Germinal center (tissue), 1 donor: Measurements from ENCODE around the gene DNHD1.

Experiments
- DNase-seq: peaks from one replicate; pipeline ENCODE4 v3.0.0; 2012; ENCODE audit warnings: mixed read lengths, low spot score

The DNHD1 gene

DNA sequence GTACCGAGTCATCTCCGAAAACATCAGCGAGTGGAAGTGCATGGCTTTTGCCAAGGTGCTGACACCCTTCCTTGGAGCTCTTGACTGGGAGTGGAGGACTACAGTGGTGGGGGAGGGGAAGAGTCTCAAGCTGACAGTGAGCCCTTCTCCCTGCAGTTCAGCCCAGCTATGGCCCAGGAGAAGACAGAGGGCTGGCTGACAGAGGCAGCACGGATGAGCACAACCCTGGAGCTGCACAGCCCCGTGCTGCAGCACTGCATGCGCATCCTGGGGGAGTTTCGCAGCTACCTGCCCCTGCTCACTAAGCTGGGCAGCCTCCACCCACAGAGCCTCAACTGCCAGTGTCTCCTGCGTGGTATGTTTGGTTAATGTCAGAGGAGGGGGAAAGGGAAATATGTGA is 41.4 kb downstream of the DNHD1 start:
- no peak for DNase-seq

DNA sequence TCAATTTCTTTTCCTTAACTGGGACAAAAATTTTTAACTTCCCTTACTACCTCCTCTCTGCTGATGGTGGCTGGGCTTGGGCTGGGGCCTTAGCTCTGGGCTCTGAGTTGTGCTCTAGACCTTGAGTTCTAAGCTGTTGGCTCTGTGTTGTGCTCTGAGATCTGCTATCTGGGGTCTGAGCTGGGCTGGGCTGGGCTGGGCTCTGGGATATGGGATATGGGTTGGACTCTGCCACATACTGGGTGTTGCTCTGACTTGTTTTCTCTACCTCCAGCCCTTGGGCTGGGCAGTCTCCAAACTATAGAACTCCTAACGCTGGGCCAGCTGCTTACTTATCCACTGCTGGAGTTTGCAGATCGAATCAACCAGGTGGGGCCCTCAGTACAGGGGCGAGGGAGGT is 41.9 kb downstream of the DNHD1 start:
- DNase-seq, result no peak

DNA sequence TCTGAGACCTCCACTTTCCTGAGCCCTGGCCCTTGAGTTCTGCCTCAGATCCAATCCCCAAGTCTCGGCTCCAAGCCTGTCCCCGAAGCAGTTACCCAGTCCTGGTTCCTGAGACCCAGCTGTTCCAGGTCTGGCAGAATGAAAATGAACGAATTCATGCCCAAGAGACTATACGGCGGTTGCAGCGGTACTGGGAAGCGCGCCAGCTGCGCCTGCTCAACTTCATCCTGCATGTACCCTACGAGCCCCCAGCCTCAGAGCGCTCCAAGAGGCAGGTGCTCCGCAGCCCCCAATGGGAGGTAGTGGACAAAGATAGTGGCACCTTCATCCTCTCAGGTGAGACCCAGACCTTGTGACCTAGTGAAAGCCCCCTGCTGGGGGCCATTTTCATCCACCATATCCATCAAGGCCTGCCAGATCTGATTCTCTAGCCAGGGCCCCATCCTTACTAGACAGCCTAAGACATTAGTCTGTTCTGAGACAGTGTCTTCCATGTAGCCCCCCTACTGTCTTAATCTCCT is 42.7 kb downstream of the DNHD1 start:
- no peak for DNase-seq

DNA sequence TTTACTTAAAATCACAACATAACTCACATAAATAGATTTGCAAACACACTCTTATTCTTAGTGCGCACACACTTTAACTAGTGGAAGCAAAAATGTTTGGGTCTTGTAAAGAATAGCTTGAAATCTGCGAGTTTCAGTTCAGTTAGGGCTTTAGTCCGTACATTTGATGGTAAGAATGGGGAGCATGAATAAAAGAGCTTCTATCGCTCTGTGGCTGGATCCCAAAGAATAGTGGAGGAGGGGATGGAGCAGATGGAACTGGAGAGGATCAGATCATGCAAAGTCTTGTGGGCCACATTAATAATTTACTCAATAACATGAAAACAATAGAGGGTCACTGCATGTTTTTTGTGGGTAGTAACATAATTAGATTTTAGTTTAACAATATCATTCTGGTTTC is 44.3 kb downstream of the DNHD1 start:
- DNase-seq, result no peak

DNA sequence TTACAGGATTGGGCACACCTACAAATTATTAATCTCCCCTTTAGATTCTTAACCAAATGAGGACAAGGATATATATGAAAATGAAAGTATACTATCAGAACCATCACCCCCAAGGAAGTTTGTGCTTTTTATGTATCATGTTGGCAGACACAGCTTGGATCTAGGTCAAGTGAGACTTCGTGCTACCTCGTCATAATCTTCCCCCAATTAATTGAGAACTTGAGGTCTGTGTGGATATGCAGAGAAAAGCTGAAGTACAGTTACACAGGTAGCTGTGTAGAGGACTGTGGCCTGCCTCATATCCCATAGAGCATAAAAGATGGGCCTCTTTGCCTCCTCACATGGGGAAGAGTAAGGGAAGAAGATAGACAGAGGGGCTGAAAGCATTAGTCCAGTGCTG is 45.6 kb downstream of the DNHD1 start:
- DNase-seq, result no peak

DNA sequence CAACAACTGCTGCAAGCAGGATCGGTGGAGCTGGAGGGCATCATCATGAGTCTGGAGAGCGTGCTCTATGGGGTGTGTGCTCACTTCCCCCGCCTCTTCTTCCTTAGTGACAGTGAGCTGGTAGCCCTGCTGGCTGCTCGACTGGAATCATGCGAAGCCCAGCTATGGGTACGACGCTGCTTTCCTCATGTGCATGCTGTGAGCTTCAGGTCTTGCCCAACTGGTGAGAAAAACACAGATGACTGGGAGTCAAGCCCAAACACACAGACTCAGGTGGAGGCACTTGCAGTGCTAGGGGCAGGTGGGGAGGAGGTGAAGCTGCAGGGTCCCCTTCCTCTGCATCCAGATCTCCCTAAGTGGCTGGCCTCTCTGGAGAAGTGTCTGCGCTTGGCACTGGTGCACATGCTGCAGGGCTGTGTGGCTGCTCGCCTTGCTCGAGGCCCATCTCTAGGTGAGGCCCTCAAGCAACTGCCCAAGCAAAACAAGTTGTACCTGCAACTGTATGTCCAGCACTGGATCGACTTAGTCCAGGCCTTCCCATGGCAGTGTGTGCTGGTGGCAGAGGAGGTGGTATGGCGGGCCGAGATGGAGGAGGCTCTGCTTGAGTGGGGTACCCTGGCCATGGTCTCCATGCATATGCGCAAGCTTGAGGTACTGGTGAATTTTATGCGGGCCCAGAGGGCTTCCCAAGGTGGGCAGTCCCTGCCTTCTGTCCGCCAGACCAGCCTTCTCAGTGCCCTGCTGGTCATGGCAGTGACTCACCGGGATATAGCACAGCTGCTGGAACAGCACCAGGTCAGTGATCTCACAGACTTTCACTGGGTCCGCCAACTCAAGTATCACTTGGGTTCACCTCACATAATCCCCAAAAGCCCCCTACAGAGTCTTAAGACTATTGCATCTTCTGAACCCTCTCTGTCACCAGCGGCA is 48.1 kb downstream of the DNHD1 start:
- no peak for DNase-seq

DNA sequence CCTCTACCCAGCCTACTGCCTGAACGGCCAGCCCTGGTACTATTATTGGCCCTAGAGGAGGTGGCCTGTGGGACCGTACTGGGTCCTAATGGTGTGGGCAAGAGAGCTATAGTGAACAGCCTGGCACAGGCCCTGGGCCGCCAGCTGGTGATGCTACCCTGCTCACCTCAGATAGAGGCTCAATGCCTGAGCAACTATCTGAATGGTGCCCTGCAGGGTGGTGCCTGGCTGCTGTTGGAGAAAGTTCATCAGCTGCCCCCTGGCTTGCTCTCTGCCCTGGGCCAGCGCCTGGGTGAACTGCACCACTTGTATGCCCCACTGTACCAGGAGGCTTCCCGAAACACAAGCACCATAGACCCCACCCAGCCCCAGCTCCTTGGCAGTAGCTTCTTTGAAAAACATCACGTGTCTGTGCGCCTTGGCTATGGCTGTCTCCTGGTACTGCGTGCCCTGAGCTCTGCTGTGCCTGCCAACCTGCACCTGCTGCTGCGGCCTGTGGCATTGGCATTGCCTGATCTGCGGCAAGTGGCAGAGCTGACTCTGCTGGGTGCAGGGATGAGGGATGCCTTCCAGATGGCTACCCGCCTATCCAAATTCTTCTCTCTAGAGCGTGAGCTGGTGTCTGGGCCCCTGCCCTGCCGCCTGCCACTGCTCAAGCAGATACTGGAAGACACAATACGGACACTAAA is 49.0 kb downstream of the DNHD1 start:
- no peak for DNase-seq

DNA sequence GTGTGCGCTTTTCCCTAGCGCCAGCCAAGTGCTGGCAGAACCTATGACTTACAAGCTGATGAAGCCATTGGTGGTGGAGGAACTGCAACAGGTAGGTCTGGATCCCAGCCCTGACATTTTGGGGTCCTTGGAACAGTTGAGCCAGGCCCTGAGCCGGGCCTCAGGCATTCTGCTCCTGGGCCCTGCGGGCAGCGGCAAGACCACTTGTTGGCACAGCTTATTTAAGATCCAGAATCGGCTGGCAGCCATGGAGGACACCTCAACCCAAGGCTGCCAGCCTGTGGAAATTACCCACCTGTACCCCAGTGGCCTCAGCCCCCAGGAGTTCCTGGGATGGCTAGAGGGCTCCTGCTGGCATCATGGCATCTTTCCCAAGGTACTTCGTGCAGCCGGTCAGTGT is 49.7 kb downstream of the DNHD1 start:
- no peak for DNase-seq

DNA sequence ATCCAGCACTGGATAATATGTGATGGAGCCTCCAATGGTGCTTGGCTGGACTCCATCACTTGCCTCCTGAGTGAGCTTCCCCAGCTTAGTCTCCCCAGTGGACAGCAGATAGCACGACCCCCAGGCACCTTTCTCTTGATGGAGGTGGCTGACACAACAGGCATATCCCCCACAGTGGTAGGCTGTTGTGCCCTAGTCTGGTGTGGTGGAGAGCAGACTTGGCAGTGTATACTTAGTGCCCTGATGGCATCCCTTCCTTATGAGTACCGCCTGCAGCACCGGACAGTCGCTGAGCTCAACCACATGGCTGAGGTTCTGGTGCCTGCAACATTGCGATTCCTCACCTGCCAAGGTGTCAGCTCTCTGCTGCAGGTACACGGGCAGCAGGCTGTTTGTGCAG is 50.1 kb downstream of the DNHD1 start:
- no peak for DNase-seq

DNA sequence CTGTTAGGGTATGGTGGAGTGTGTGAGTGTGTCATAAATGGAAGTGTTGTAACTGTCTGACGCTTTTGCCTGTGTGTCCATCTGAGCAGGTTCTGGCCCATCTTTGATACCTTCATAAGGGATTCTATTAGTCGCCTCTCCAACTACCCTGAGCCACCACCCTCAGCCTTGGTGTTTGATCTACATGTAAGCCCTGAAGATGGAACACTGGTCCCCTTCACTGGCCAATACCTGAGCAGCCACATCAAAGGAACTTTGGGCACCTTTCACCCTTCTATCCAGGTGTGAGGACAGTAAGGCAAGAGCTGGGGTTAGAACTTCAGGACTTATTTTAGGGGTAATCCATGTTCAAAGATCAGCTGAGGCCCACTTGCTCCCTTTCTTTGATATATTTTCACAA is 51.0 kb downstream of the DNHD1 start:
- no peak for DNase-seq

DNA sequence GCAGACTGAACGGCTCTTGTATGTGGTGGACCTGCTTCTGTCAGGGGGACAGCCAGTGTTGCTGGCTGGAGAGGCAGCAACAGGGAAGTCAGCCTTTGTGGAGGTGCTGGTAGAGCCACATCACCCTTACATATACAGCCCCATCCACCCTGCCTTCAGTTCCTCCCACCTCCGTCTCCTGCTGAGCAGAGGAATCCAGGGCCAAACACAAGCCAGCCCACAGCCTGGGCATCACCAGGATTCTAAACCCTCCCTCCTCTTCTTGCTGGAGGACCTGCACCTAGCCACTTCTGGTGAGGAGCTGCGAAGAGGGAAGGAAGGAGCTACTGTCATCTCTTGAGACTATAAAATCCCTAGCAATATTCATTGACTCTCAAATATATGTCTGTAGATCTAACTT is 51.6 kb downstream of the DNHD1 start:
- DNase-seq, result no peak

DNA sequence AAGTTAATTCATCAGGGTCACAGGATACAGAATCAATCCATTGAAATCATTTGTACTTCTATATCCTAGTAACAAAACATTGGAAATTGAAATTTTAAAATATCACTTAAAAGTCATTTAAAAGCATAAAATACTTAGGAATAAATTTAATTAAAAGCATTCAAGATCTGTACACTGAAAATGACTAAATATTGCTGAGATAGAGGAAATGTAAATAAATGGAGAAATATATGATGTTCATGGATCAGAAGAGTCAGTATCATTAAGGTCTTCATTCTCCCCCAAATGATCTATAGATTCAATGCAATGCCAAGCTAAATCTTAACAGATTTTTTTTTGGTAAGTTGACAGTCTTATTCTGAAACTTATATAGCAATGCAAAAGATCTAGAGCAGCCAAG is 56.6 kb downstream of the DNHD1 start:
- DNase-seq, result no peak

DNA sequence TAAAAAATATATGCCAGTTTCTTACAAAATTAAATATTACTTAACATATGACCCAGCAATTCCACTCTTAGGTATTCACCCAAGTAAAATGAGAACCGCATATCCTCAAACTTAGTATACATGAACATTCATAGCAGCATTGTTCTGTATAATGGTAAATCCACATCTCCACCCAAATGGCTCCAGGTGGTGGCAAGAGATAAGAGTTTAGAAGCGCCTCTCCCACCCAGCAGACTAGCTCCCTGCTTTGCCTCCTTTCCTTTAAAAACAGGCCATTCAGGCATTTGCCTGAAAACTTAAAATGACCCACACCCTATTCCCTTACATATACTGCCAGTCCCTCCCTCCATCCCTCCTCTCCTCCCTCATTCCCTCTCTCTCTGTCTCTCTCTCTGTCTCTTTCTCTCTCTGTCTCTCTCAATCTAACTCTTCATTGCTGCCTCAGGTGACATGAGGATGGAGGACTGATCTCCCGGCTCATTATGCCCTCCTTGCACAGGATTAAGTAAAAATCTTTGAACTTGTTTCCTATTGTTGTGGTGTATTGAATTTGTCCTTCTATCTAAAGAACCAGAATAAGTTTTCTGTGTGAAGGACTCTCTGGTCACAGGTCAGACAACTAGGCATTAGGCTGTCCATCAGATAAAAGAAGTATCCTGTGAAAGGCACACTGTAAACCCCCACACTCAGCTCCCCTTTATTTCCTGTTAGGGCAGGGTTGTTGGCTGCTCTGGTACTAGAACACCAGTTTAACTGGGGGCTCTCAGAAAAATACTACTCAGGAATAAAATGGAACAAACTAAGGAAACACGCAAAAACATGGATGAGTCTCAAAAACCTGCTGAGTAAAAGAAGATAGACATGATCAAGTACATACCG is 58.0 kb downstream of the DNHD1 start:
- no peak for DNase-seq

DNA sequence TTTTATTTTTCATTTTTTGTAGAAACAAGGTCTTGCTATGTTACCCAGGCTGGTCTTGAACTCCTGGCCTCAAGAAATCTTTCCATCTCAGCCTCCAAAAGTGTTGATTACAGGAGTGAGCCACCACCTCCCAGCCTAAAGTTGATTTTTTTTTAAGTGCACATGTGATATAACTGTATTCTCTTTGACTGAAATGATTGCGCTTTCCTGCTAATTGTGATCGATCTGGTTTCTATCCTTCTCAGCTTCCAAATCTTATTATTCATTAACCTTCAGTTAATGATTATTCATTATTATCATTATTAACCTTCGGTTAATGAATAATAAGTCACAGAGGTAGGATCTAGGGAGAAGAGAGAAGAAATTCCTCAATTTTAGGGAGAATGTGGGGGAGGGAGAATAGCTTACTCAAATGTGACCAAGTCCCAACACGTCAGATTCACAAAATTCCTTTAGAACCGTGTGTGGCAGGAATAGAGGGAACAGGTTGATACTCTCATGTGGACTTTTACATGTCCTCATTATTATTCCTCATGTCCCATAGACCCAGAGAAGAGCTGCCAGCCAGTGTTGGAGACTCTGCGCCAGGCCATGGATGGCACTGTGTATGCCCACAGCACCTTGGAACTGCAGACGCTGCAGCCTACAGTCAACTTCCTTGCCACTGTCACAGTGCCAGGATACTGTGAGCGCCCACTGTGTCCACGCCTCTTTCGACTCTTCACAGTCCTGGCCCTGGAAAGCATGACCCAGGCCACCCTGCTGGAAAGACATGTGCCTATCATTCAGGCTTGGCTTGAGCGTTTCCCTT is 59.3 kb downstream of the DNHD1 start:
- no peak for DNase-seq

DNA sequence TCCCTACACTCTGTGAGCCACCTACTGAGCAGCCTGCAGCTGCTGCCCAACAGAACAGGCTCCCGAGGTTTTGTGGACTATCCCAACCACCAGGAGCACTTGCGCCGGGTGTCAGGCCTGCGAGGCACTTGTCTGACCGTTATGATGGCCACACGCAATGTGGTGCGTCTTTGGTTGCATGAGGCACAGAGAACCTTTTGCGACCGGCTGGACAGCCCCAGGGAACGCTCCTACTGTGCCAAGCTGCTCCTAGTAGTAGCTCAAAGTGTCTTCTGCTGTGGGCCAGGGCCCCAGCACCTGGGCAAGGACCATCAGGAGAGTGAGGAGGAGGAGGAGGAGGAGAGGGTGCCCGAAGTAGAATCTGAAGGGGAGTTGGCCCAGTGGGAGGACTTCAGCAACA is 60.0 kb downstream of the DNHD1 start:
- no peak for DNase-seq

DNA sequence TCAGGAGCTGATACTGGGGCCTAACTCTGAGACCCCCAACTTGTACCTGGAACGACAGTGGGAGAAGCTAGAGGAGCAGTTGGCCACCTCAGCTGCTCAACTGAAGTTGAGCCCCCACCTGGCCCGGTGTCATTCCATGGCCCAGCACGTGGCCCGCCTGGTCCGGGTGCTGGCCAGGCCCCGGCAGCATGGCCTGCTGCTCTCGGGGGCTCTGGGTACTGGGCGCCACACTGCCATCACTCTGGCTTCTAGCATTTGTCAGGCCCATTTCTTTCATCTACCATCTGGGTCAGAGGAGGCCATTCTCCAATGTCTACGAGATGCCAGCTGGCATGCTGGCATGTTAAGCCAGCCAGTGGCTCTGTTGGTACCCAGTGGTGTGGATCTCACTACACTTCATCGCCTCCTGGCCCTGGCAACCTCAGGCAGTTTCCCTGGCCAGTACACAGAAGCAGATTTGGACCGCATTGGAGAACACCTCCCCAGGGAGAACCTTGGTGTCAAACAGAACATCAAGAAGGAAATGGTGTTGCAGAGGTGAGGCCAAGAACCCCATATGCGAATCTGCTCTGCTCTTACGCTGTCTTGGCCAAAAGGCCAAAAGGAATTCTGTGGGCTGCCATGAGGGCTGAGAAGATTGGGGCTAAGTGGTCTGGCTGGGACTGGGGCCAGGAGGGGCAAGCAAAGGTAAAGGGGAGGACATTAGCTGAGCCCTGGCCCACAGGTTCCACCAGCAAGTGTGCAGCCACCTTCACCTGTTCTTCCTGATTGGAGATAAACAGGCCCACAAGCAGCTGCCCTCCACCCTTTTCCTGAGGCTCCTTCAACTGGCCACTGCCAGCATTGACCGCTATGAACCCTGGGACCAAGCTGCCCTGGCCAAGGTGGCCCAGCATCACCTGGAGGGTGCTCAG is 60.9 kb downstream of the DNHD1 start:
- no peak for DNase-seq

DNA sequence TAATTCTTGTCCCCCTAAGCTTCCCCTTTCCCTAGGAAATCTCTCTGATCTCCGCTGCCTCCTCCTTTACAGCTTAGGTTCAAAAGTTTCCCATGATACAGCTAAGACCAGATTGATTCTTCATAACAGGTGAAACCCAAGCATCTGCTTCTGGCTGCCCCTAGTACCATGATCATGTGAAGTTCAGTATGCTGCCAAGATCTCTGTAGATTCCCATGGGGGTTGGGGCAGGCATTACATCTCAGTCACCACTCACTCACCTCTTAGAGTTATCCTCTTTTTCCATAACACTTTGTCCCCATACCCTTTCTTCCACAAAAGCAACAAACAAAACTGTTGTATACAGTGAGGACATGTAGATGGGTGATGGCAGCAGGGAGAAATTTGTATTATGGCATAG is 62.3 kb downstream of the DNHD1 start:
- no peak for DNase-seq

DNA sequence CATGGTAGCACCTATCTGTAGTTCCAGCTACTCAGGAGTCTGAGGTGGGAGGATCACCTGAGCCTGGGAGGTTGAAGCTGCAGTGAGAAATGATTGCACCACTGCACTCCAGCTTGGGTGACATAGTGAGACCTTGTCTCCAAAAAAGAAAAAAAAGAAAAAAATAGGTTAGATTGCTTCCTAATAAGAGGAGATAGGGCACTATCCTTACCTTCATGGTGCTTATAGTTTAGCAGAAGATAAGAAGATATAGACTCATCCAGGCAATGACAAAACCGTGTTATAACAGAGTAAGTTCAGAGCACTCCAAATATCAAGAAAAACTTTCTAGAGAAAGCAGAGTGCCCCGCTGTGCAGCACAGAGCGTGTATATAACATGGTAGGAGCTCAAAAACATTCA is 64.2 kb downstream of the DNHD1 start:
- DNase-seq, result no peak

DNA sequence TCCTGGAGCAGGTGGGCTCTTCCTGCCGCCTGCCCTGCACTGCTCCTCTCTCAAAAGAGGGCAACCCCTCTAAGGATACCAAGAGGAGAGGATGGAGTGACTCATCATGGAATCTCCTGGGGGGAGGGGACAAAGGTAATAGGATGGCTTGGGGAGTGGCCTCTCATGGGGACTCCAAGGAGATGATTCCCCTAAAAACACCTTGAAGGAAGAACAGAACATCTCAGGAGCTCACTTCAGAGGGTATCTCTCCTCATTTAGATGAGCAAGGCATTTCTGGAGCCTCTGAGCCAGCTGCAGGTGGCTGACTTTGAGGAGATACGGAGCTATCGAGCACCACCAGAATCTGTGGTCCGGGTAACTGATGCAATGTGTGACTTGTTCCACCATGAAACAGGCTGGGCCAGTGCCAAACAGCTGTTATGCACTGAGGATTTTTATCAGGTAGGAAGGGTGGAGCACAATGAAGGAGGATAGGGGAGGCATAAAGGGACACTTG is 66.1 kb downstream of the DNHD1 start:
- DNase-seq, result no peak

DNA sequence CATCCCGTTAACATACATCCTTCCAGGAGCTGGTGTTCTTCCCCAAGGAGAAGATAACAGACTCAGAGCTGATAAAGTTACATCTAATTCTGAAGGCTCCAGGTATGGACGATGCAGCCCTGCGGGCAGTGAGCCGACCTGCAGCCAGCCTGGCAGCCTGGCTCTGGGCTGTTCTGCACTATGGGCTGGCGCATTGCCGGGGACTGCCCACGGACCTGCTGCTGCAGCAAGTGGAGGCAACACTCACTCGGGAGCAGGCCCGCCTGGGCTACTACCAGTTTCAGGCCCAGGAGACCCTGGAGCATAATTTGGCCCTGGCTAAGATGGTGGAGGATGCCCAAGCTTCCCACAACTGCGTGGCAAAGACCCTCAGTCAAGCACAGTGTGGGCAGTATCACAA is 66.6 kb downstream of the DNHD1 start:
- DNase-seq, result no peak
